ENCODE results near the gene RASA2. TPM values are rescaled to one million over a fixed set of nuclear protein-coding genes. Genes with fewer than 3 reads are reported as not detected.

RASA2 gene
- total RNA-seq, 6 donors from 2014 or later, result 11.7 to 41.5 (median 21.3) TPM

GRCh38 chr3:141521781-141522180 lies 35.0 kb downstream of the RASA2 start:
- TF ChIP-seq EP300 (IDR thresholded peaks at IDR 0.05) (no peak), POLR2A (IDR thresholded peaks at IDR 0.05) (no peak), CTCF (IDR thresholded peaks at IDR 0.05) (no peak), POLR2AphosphoS5 (IDR thresholded peaks at IDR 0.05) (no peak)
- no peak for DNase-seq
- Histone ChIP-seq H3K9me3 (no peaks in the 10 kb centered on the region), H3K4me3 (no peak overlapping the region), H3K27ac (no peak overlapping the region), H3K4me1 (peaks cover 0 to 17% (median 8%) of the 10 kb centered on the region in 4 donors), H3K36me3 (peaks cover 0 to 36% (median 11%) of the 10 kb centered on the region in 4 donors), H3K27me3 (no peaks in the 10 kb centered on the region)
- no peak for ATAC-seq (ENCODE audit: low FRiP score in 2 of 2)

DNA sequence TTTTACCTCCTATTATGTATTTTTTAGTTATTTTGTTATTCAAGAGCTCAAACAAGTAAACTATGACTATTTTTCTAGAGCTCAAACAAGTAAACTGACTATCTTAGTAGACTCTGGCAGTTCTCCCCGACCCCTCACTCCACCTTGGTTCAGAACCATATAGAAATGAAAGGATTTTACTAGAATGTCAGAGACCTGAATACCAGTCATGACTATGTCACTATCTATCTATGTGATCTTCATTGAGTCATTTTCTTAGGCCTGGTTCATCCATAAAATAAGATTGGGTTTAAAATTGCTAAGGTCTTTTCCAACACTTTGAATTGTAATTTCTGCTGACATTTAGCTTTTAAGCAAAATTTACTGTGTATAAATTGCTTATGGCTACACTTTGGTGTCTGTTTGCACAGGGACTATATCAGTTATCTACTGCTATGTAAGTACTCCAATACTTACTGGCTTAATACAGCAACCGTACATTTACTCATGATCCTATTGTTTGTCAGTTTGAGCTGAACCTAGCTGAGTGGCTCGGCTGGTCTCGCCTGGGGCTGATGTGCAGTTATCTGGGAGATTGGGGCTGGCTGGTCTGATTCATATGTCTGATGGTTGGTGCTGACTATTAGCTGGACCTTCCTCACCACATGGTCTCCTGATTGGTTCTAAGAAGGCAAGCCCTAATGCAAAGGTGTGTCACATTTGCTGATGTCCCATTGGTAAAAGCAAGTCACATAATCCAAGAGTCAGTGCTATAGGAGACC lies 37.0 kb downstream of the RASA2 start:
- no peak overlapping the region for H3K27ac ChIP-seq
- no peaks in the 10 kb centered on the region for H3K27me3 ChIP-seq
- H3K9me3 ChIP-seq, result no peaks in the 10 kb centered on the region
- TF ChIP-seq EP300 (IDR thresholded peaks at IDR 0.05), result no peak
- no peak for DNase-seq
- no peak for ATAC-seq (ENCODE audit: low FRiP score in 2 of 2)
- H3K4me1 ChIP-seq, result peaks cover 3 to 24% (median 9%) of the 10 kb centered on the region in 4 donors
- H3K4me3 ChIP-seq, result no peak overlapping the region
- peaks cover 0 to 19% (median 0%) of the 10 kb centered on the region in 4 donors for H3K36me3 ChIP-seq
- WGBS, 2 donors, result 89 to 91% methylated on average over 4 of the region's 4 CpGs

DNA sequence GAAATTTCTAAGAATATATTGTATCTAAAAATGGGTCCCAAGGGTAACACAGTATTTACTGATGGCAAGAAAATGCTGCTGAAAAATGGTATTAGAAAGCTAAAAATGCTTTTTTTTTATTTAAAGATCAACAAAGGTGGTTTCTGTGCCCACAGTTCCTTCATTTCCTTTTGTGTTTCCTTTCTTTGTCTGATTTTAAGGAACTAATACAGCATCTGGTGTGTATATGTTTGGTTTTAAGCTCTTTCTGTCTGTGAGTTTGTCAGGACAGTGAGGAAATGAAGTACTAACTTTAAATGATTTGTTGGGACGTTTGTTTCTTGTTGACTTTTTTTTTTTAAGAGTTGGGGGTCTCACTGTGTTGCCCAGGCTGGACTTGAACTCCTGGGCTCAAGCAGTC lies 38.2 kb downstream of the RASA2 start:
- WGBS, 2 donors, result 25 to 27% methylated on average over 1 of the region's 1 CpG
- H3K27me3 ChIP-seq, result no peaks in the 10 kb centered on the region
- H3K27ac ChIP-seq, result peak overlapping the region in 1 of 4 donors; percentile 19
- ATAC-seq (ENCODE audit: low FRiP score in 2 of 2), result no peak
- no peak for DNase-seq
- H3K4me1 ChIP-seq, result peaks cover 15 to 34% (median 19%) of the 10 kb centered on the region in 4 donors
- no peaks in the 10 kb centered on the region for H3K9me3 ChIP-seq
- peaks cover 0 to 10% (median 0%) of the 10 kb centered on the region in 4 donors for H3K36me3 ChIP-seq
- no peak for TF ChIP-seq EP300 (IDR thresholded peaks at IDR 0.05)
- no peak for TF ChIP-seq CTCF (IDR thresholded peaks at IDR 0.05)
- TF ChIP-seq POLR2A (IDR thresholded peaks at IDR 0.05), result no peak
- TF ChIP-seq POLR2AphosphoS5 (IDR thresholded peaks at IDR 0.05), result no peak
- no peak overlapping the region for H3K4me3 ChIP-seq

GRCh38 chr3:141525814-141526213 lies 39.0 kb downstream of the RASA2 start:
- TF ChIP-seq POLR2AphosphoS5 (IDR thresholded peaks at IDR 0.05), result no peak
- TF ChIP-seq EP300 (IDR thresholded peaks at IDR 0.05), result no peak
- no peak for TF ChIP-seq POLR2A (IDR thresholded peaks at IDR 0.05)
- no peak for TF ChIP-seq CTCF (IDR thresholded peaks at IDR 0.05)
- no peaks in the 10 kb centered on the region for H3K9me3 ChIP-seq
- H3K4me3 ChIP-seq, result no peak overlapping the region
- ATAC-seq (ENCODE audit: low FRiP score in 2 of 2) (no peak), DNase-seq (no peak)
- H3K27me3 ChIP-seq, result no peaks in the 10 kb centered on the region
- H3K4me1 ChIP-seq, result peaks cover 17 to 41% (median 26%) of the 10 kb centered on the region in 4 donors
- 35 to 67% methylated on average over 2 of the region's 2 CpGs for WGBS, 2 donors
- H3K36me3 ChIP-seq, result peaks cover 0 to 10% (median 0%) of the 10 kb centered on the region in 4 donors
- H3K27ac ChIP-seq, result no peak overlapping the region

DNA sequence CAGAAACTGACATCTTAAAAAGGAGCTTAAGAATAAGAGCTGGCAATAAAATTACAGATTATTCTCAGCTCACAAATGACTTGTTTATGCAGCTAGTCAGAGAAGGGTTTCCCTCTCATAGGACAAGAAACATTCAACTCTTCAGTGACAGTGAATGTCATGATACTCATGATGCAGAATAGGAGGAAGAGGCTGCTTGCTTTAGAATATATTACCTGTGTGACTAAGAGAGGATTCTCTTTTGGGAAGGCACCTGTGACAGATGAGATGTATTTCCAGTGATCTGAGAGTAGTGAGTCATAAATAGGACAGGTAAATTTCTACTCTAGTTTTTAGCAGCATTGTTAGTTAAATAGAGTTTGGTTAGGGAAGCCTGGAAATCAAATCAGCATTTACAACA lies 39.9 kb downstream of the RASA2 start:
- Histone ChIP-seq H3K27me3 (no peaks in the 10 kb centered on the region), H3K27ac (no peak overlapping the region), H3K4me3 (no peak overlapping the region), H3K36me3 (peaks cover 0 to 10% (median 0%) of the 10 kb centered on the region in 4 donors), H3K9me3 (no peaks in the 10 kb centered on the region), H3K4me1 (peaks cover 17 to 42% (median 28%) of the 10 kb centered on the region in 4 donors)
- ATAC-seq (ENCODE audit: low FRiP score in 2 of 2) (no peak), DNase-seq (no peak)
- TF ChIP-seq CTCF (IDR thresholded peaks at IDR 0.05), result no peak
- TF ChIP-seq EP300 (IDR thresholded peaks at IDR 0.05), result no peak
- TF ChIP-seq POLR2AphosphoS5 (IDR thresholded peaks at IDR 0.05), result no peak
- TF ChIP-seq POLR2A (IDR thresholded peaks at IDR 0.05), result no peak

All from upper lobe of left lung (tissue), 6 donors.